GM23338 (cell line): Measurements from ENCODE around the gene RASGRP3. TPM values are rescaled to one million over a fixed set of nuclear protein-coding genes. Genes with fewer than 3 reads are reported as not detected.
"Not testable (repeated sequence)": the region's sequence is repeated elsewhere in the genome, so short reads cannot be mapped to it uniquely, and the experiment has no call there.

Experiments used
- ATAC-seq: fragments of 200-7000 bp; cut with Tn5 transposase; 3 replicates; pipeline ENCODE4 v1.9.1; 2020
- DNase-seq: peaks from one replicate; pipeline ENCODE4 v3.0.0-alpha.2; 2015; ENCODE audit warnings: low spot score
- H2AFZ ChIP-seq: fragments of 200-600 bp; sonication (generic); 2 replicates; pipeline ENCODE4 v1.8.0; 2016; ENCODE audit warnings: antibody characterized with exemption, mild to moderate bottlenecking, moderate library complexity
- H3F3A ChIP-seq: fragments of 200-600 bp; sonication (generic); replicated peaks from 2 replicates; pipeline ENCODE4 v1.8.0; 2017; ENCODE audit warnings: antibody characterized with exemption, mixed run types, low read depth
- H3K27ac ChIP-seq: fragments of 200-600 bp; sonication (generic); 2 replicates; pipeline ENCODE4 v1.6.1; 2016; ENCODE audit warnings: low read depth
- H3K27me3 ChIP-seq: fragments of 200-600 bp; sonication (generic); 2 replicates; pipeline ENCODE4 v1.8.0; 2016; ENCODE audit warnings: mild to moderate bottlenecking, mixed run types, moderate library complexity; ENCODE audit not compliant: insufficient read depth
- H3K36me3 ChIP-seq: fragments of 200-600 bp; sonication (generic); 2 replicates; pipeline ENCODE4 v1.8.0; 2016; ENCODE audit warnings: mild to moderate bottlenecking; ENCODE audit not compliant: insufficient read depth
- H3K4me1 ChIP-seq: fragments of 200-600 bp; sonication (generic); 2 replicates; pipeline ENCODE4 v1.8.0; 2016; ENCODE audit warnings: mild to moderate bottlenecking, moderate library complexity; ENCODE audit not compliant: insufficient read depth
- H3K4me2 ChIP-seq: fragments of 200-600 bp; sonication (generic); 2 replicates; pipeline ENCODE4 v1.7.1; 2017; ENCODE audit warnings: mixed run types
- H3K4me3 ChIP-seq: fragments of 200-600 bp; sonication (generic); 2 replicates; pipeline ENCODE4 v1.6.1; 2016; ENCODE audit warnings: mixed run types
- H3K79me2 ChIP-seq: fragments of 200-600 bp; sonication (generic); replicated peaks from 2 replicates; pipeline ENCODE4 v1.8.0; 2017; ENCODE audit warnings: mild to moderate bottlenecking; ENCODE audit not compliant: insufficient read depth
- H3K9me2 ChIP-seq: fragments of 200-600 bp; sonication (generic); 2 replicates; pipeline ENCODE4 v1.8.0; 2017; ENCODE audit not compliant: insufficient read depth
- H4K20me1 ChIP-seq: fragments of 200-600 bp; sonication (generic); replicated peaks from 2 replicates; pipeline ENCODE4 v1.8.0; 2017; ENCODE audit warnings: mild to moderate bottlenecking; ENCODE audit not compliant: insufficient read depth
- H3K27ac Mint-ChIP-seq: 2 replicates; pipeline ENCODE4 v1.8.0; 2020; ENCODE audit warnings: inconsistent platforms, mild to moderate bottlenecking, moderate library complexity, mixed read lengths
- H3K27me3 Mint-ChIP-seq: 3 replicates; pipeline ENCODE4 v1.8.0; 2022; ENCODE audit warnings: low read depth, mild to moderate bottlenecking, moderate library complexity, mixed read lengths, inconsistent platforms; ENCODE audit not compliant: insufficient read depth, poor library complexity
- H3K36me3 Mint-ChIP-seq: 3 replicates; pipeline ENCODE4 v1.8.0; 2021; ENCODE audit warnings: low read depth, mild to moderate bottlenecking, inconsistent platforms, moderate library complexity, mixed read lengths
- H3K4me1 Mint-ChIP-seq: 3 replicates; pipeline ENCODE4 v1.8.0; 2020; ENCODE audit warnings: mild to moderate bottlenecking, inconsistent platforms, mixed read lengths
- H3K4me3 Mint-ChIP-seq: 3 replicates; pipeline ENCODE4 v1.8.0; 2021; ENCODE audit warnings: moderate library complexity, mild to moderate bottlenecking, inconsistent platforms, mixed read lengths
- H3K9me3 Mint-ChIP-seq: 3 replicates; pipeline ENCODE4 v1.8.0; 2020; ENCODE audit warnings: moderate library complexity, mild to moderate bottlenecking, inconsistent platforms, mixed read lengths
- CREB1 ChIP-seq: fragments of 250-450 bp; sonication (Bioruptor Pico); IDR thresholded peaks from 2 replicates; pipeline ENCODE4 v1.5.0; 2020; ENCODE audit warnings: low read depth, mild to moderate bottlenecking, moderate library complexity
- ETS1 ChIP-seq: IDR thresholded peaks from 2 replicates; pipeline ENCODE4 v1.6.1; 2016; ENCODE audit warnings: antibody characterized with exemption
- POLR2AphosphoS5 ChIP-seq: IDR thresholded peaks from 2 replicates; pipeline ENCODE4 v1.6.1; 2016; ENCODE audit warnings: antibody characterized with exemption, low read depth
- ZNF462 ChIP-seq: fragments of 250-450 bp; sonication (Bioruptor Pico); IDR thresholded peaks from 2 replicates; pipeline ENCODE4 v1.5.0; 2020; ENCODE audit warnings: mild to moderate bottlenecking, moderate library complexity
- polyA plus RNA-seq: library from polyadenylated mRNA; unstranded; fragments of >200 nt; fragmentation: Nextera tagmentation; extraction: Ambion mirVana; gene quantifications from 2 replicates; pipeline ENCODE4 v1.2.1, GENCODE V29; 2016
- total RNA-seq: library from RNA; depleted of rRNA; stranded (reverse); fragments of >200 nt; shearing (Covaris generic); gene quantifications from 2 replicates; pipeline ENCODE4 v1.2.3, GENCODE V29; 2014

The RASGRP3 gene
- total and polyA plus RNA-seq, 2 experiments from 2014 or later: 0.19 to 0.69 TPM

- TF ChIP-seq ZNF462: no peak
- no peak for TF ChIP-seq POLR2AphosphoS5
- TF ChIP-seq CREB1 (CRISPR knock-in tag): no peak
- TF ChIP-seq ETS1: no peak
Observed at GRCh38 chr2:33459745-33460144, 16.7 kb upstream of the RASGRP3 start (continued).

- not testable (repeated sequence) for H3K36me3 ChIP-seq, H3K27ac Mint-ChIP-seq, H3K9me3 Mint-ChIP-seq, H3K36me3 Mint-ChIP-seq, H3K4me1 ChIP-seq, H3K27me3 Mint-ChIP-seq, H3K4me3 ChIP-seq, H3F3A ChIP-seq, H3K4me3 Mint-ChIP-seq, H4K20me1 ChIP-seq, H3K9me2 ChIP-seq, H3K79me2 ChIP-seq, H3K27me3 ChIP-seq, H2AFZ ChIP-seq, H3K4me1 Mint-ChIP-seq, H3K4me2 ChIP-seq, H3K27ac ChIP-seq, ATAC-seq
- peak; percentile 20 for DNase-seq
Observed at GRCh38 chr2:33462512-33462911, 13.9 kb upstream of the RASGRP3 start.
